H9 (cell line): Measurements from ENCODE around the gene YY1. TPM values are rescaled to one million over a fixed set of nuclear protein-coding genes. Genes with fewer than 3 reads are reported as not detected.

Source experiments
- DNase-seq: peaks from one replicate; pipeline ENCODE4 v3.0.0-alpha.2; 2017
- H2AFZ ChIP-seq: one replicate; pipeline ENCODE4 v1.6.1; 2013; ENCODE audit warnings: mild to moderate bottlenecking, low read length, control low read depth, moderate library complexity
- H2AK5ac ChIP-seq: 2 replicates; pipeline ENCODE4 v1.6.1; 2013; ENCODE audit warnings: low read length, control low read depth, mixed read lengths; ENCODE audit not compliant: insufficient read length
- H2BK120ac ChIP-seq: one replicate; pipeline ENCODE4 v1.6.1; 2013; ENCODE audit warnings: low read depth, mild to moderate bottlenecking, low read length, control low read depth, inconsistent platforms; ENCODE audit not compliant: poor library complexity, severe bottlenecking
- H2BK12ac ChIP-seq: 2 replicates; pipeline ENCODE4 v1.6.1; 2013; ENCODE audit warnings: low read length, control low read depth, mixed read lengths, low read depth; ENCODE audit not compliant: insufficient read length
- H2BK15ac ChIP-seq: 2 replicates; pipeline ENCODE4 v1.6.1; 2013; ENCODE audit warnings: low read depth, low read length, control low read depth
- H2BK20ac ChIP-seq: one replicate; pipeline ENCODE4 v1.6.1; 2013; ENCODE audit warnings: low read depth, mild to moderate bottlenecking, low read length, control low read depth, inconsistent platforms; ENCODE audit not compliant: poor library complexity, severe bottlenecking
- H2BK5ac ChIP-seq: 2 replicates; pipeline ENCODE4 v1.6.1; 2013; ENCODE audit warnings: low read length, control low read depth, mixed read lengths; ENCODE audit not compliant: insufficient read length
- H3K14ac ChIP-seq: 2 replicates; pipeline ENCODE4 v1.6.1; 2013; ENCODE audit warnings: low read length, control low read depth; ENCODE audit not compliant: insufficient read depth
- H3K18ac ChIP-seq: 2 replicates; pipeline ENCODE4 v1.6.1; 2013; ENCODE audit warnings: low read depth, mild to moderate bottlenecking, mixed read lengths, low read length, control low read depth; ENCODE audit not compliant: insufficient read length
- H3K23ac ChIP-seq: 2 replicates; pipeline ENCODE4 v1.6.1; 2013; ENCODE audit warnings: low read length, control low read depth, mixed read lengths, low read depth; ENCODE audit not compliant: insufficient read length
- H3K23me2 ChIP-seq: 2 replicates; pipeline ENCODE4 v1.6.1; 2013; ENCODE audit warnings: low read depth, mild to moderate bottlenecking, mixed read lengths, low read length, control low read depth; ENCODE audit not compliant: insufficient read length, poor library complexity, severe bottlenecking
- H3K27ac ChIP-seq: 2 replicates; pipeline ENCODE4 v1.5.1; 2013; ENCODE audit warnings: low read length, control low read depth, mixed read lengths, low read depth; ENCODE audit not compliant: insufficient read length
- H3K27me3 ChIP-seq: 2 replicates; pipeline ENCODE4 v1.6.1; 2013; ENCODE audit warnings: low read length, control low read depth, inconsistent platforms; ENCODE audit not compliant: insufficient read depth
- H3K4ac ChIP-seq: 2 replicates; pipeline ENCODE4 v1.6.1; 2013; ENCODE audit warnings: low read depth, mild to moderate bottlenecking, control low read depth, inconsistent platforms, low read length, moderate library complexity
- H3K4me1 ChIP-seq: 2 replicates; pipeline ENCODE4 v1.6.1; 2013; ENCODE audit warnings: low read length, control low read depth, inconsistent platforms; ENCODE audit not compliant: insufficient read depth
- H3K4me2 ChIP-seq: 2 replicates; pipeline ENCODE4 v1.6.1; 2013; ENCODE audit warnings: low read length, control low read depth, mixed read lengths; ENCODE audit not compliant: insufficient read length, insufficient read depth
- H3K56ac ChIP-seq: 2 replicates; pipeline ENCODE4 v1.6.1; 2013; ENCODE audit warnings: low read depth, mild to moderate bottlenecking, mixed read lengths, low read length, control low read depth; ENCODE audit not compliant: insufficient read length
- H3K79me1 ChIP-seq: 2 replicates; pipeline ENCODE4 v1.6.1; 2013; ENCODE audit warnings: low read depth, mild to moderate bottlenecking, moderate library complexity, low read length, control low read depth, inconsistent platforms; ENCODE audit not compliant: insufficient read depth, poor library complexity, severe bottlenecking
- H3K79me2 ChIP-seq: 2 replicates; pipeline ENCODE4 v1.6.1; 2013; ENCODE audit warnings: low read length, control low read depth, inconsistent platforms; ENCODE audit not compliant: insufficient read depth
- H3K9ac ChIP-seq: 2 replicates; pipeline ENCODE4 v1.6.1; 2013; ENCODE audit warnings: low read length, control low read depth, mixed read lengths; ENCODE audit not compliant: insufficient read length; ENCODE audit errors: extremely low read depth
- H3K9me3 ChIP-seq: one replicate; pipeline ENCODE4 v1.6.1; 2013; ENCODE audit warnings: low read depth, low read length, inconsistent platforms; ENCODE audit not compliant: control insufficient read depth
- H3T11ph ChIP-seq: one replicate; pipeline ENCODE4 v1.6.1; 2013; ENCODE audit warnings: mild to moderate bottlenecking, low read length, control low read depth, inconsistent platforms
- H4K20me1 ChIP-seq: one replicate; pipeline ENCODE4 v1.6.1; 2013; ENCODE audit not compliant: control insufficient read depth, insufficient read length, insufficient read depth
- H4K5ac ChIP-seq: 2 replicates; pipeline ENCODE4 v1.6.1; 2013; ENCODE audit warnings: low read depth, mild to moderate bottlenecking, mixed read lengths, low read length, control low read depth; ENCODE audit not compliant: insufficient read length
- H4K8ac ChIP-seq: replicated peaks from 2 replicates; pipeline ENCODE4 v1.6.1; 2013; ENCODE audit warnings: low read length, control low read depth, mixed read lengths, low read depth; ENCODE audit not compliant: insufficient read length
- H4K91ac ChIP-seq: 2 replicates; pipeline ENCODE4 v1.6.1; 2013; ENCODE audit warnings: low read depth, mild to moderate bottlenecking, moderate library complexity, mixed read lengths, low read length, control low read depth; ENCODE audit not compliant: insufficient read length
- H3K27ac Mint-ChIP-seq, 3 experiments: 2 replicates in 2 of 3; 3 replicates in 1 of 3; pipeline ENCODE4 v1.8.0; 2020 to 2021; ENCODE audit warnings: mixed read lengths in 3 of 3, mild to moderate bottlenecking in 1 of 3, moderate library complexity in 1 of 3
- H3K27me3 Mint-ChIP-seq: 2 replicates; pipeline ENCODE4 v1.8.0; 2021; ENCODE audit warnings: low read depth, mild to moderate bottlenecking, moderate library complexity, mixed read lengths
- H3K36me3 Mint-ChIP-seq, 3 experiments: 2 replicates in 2 of 3; 3 replicates in 1 of 3; pipeline ENCODE4 v1.8.0; 2020 to 2021; ENCODE audit warnings: low read depth in 3 of 3, mixed read lengths in 3 of 3; ENCODE audit not compliant: insufficient read depth in 1 of 3
- H3K4me1 Mint-ChIP-seq, 2 experiments: 2 replicates each; pipeline ENCODE4 v1.8.0; 2020; ENCODE audit warnings: mixed read lengths in 2 of 2
- H3K4me3 Mint-ChIP-seq, 2 experiments: 2 replicates in 1 of 2; 3 replicates in 1 of 2; pipeline ENCODE4 v1.8.0; 2020 to 2021; ENCODE audit warnings: mild to moderate bottlenecking in 2 of 2, mixed read lengths in 2 of 2, moderate library complexity in 1 of 2
- H3K9me3 Mint-ChIP-seq, 2 experiments: 2 replicates in 1 of 2; 3 replicates in 1 of 2; pipeline ENCODE4 v1.8.0; 2020; ENCODE audit warnings: mild to moderate bottlenecking in 2 of 2, mixed read lengths in 2 of 2, moderate library complexity in 1 of 2
- WGBS: extraction: QIAGEN DNeasy Blood & Tissue Kit; methylation state at CpG from one replicate; pipeline ENCODE4 v1.1.7; 2013; ENCODE audit warnings: missing lambda C conversion rate, low lambda C conversion rate, mixed read lengths; ENCODE audit not compliant: insufficient read length; ENCODE audit errors: extremely low coverage; 5-methylcytosine and 5-hydroxymethylcytosine counted together
- total RNA-seq: library from RNA; stranded (reverse); gene quantifications from 2 replicates; pipeline ENCODE4 v1.2.1, GENCODE V29; 2021
- TF ChIP-seq, protein P1 (sequence below): fragments of 200-600 bp; sonication (generic); conservative IDR thresholded peaks from 3 replicates; pipeline ENCODE4 v1.8.0; 2021; ENCODE audit warnings: antibody characterized with exemption, mild to moderate bottlenecking

YY1 gene
- total RNA-seq, 1 experiment from 2014 or later: 103 TPM

DNA sequence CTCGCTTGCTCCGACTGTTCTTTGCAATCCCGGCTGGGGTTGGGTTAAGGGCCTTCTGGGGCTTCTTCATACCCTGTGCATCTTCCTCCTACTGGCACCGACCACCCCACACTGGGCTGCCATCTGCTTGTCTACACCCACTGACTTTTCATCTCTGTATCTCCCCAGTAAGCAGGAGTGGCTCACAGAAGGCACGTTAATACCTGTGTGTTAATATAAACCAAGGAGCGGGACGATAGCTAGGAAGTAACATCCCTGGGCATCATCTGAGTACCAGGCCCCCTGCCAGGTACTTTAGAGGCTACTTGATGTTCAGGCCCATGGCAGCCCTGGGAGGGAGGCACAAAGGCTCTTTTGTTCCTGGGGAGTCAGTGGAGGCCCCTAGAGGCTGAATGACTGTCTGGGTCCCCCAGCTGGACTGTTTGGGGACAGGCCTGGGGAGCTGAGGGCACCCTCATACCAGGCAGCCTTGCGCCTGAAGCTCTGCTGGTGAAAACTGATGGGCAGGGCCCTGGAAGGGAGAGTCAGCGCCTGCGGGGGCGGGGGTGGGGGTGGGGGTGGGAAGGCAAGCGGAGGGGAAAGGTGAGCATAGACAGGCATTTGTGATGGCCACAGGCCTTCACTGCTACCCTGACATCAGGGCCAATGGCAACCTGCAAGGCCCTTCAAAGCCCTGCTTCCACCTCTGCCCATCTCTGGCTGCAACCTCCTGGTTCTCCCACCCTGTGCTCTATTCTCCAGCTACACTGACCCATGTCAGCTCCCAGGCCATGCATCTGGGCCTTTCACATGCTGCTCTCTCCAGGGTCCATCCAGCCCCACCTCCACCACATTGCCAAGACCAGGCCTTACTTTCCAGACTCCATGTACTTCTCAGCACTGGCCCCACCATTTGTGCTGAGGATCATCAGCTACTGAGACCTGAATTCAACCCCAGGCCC is 45.3 kb upstream of the YY1 start:
- WGBS: no CpG with 5 or more reads among the region's 12 CpGs
- H3K79me1 ChIP-seq: no peaks in the 10 kb centered on the region
- no peak overlapping the region for H3K23ac ChIP-seq
- TF ChIP-seq, protein P1, sequence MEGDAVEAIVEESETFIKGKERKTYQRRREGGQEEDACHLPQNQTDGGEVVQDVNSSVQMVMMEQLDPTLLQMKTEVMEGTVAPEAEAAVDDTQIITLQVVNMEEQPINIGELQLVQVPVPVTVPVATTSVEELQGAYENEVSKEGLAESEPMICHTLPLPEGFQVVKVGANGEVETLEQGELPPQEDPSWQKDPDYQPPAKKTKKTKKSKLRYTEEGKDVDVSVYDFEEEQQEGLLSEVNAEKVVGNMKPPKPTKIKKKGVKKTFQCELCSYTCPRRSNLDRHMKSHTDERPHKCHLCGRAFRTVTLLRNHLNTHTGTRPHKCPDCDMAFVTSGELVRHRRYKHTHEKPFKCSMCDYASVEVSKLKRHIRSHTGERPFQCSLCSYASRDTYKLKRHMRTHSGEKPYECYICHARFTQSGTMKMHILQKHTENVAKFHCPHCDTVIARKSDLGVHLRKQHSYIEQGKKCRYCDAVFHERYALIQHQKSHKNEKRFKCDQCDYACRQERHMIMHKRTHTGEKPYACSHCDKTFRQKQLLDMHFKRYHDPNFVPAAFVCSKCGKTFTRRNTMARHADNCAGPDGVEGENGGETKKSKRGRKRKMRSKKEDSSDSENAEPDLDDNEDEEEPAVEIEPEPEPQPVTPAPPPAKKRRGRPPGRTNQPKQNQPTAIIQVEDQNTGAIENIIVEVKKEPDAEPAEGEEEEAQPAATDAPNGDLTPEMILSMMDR: no peak
- no peak overlapping the region for H3K27ac ChIP-seq
- peaks cover 5 to 6% of the 10 kb centered on the region in 2 experiments; a peak in 3 of 5 replicates for H3K9me3 Mint-ChIP-seq
- H3K27me3 Mint-ChIP-seq: no peaks in the 10 kb centered on the region
- H3K27me3 ChIP-seq: no peaks in the 10 kb centered on the region
- H3K9me3 ChIP-seq: no peaks in the 10 kb centered on the region
- H3K4me1 ChIP-seq: no peaks in the 10 kb centered on the region; the same call in 1 of the 2 replicates
- no peak overlapping the region for H2BK5ac ChIP-seq
- H3K4me3 Mint-ChIP-seq: peak overlapping the region in 1 of 2 experiments; percentile 64; a peak in 4 of 5 replicates
- peaks cover 15% of the 10 kb centered on the region in 2 experiments for H3K4me1 Mint-ChIP-seq
- H2BK120ac ChIP-seq: no peak overlapping the region
- no peak overlapping the region for H2BK20ac ChIP-seq
- H4K20me1 ChIP-seq: no peaks in the 10 kb centered on the region
- H3T11ph ChIP-seq: no peak overlapping the region
- H4K8ac ChIP-seq: no peak overlapping the region
- H3K36me3 Mint-ChIP-seq: peaks cover 0 to 5% (median 0%) of the 10 kb centered on the region in 3 experiments; a peak in 1 of 7 replicates
- no peaks in the 10 kb centered on the region for H3K79me2 ChIP-seq
- no peak overlapping the region for H2AFZ ChIP-seq
- no peak overlapping the region for H3K56ac ChIP-seq
- no peak overlapping the region for H2BK15ac ChIP-seq
- no peak overlapping the region for H2BK12ac ChIP-seq
- no peak for DNase-seq
- no peaks in the 10 kb centered on the region for H3K23me2 ChIP-seq
- no peak overlapping the region for H3K4ac ChIP-seq
- no peak overlapping the region for H4K91ac ChIP-seq
- H3K4me2 ChIP-seq: no peak overlapping the region
- H3K9ac ChIP-seq: no peak overlapping the region
- peak overlapping the region; percentile 10 for H4K5ac ChIP-seq
- peak overlapping the region; percentile 41 for H3K18ac ChIP-seq
- peak overlapping the region; percentile 42 for H3K14ac ChIP-seq
- H3K27ac Mint-ChIP-seq: peak overlapping the region; percentile 11 to 61 (median 34); a peak in 4 of 7 replicates
- no peak overlapping the region for H2AK5ac ChIP-seq
